ENCODE measurements around the gene TCAP.

GRCh38 chr17:39636927-39637736 lies 28.0 kb upstream of the TCAP start, which contains the start of gene STARD3:
- TF ChIP-seq EZH2 (IDR thresholded peaks at IDR 0.05; ENCODE audit: low read length, missing control alignments) (no peak), CTCF (conservative IDR thresholded peaks at IDR 0.05 in 1 of 2, IDR thresholded peaks at IDR 0.05 in 1 of 2; ENCODE audit: low read depth in 1 of 2, low read length in 2 of 2) (no peak)

Data from fibroblast of lung (primary cell).